Measurements from ENCODE around the gene LRRC59.
"Not testable (repeated sequence)": the region's sequence is repeated elsewhere in the genome, so short reads cannot be mapped to it uniquely, and the experiment has no call there.

Gene LRRC59

GRCh38 chr17:50346313-50347116 lies 50.8 kb downstream of the LRRC59 start:
- DNase-seq (ENCODE audit: low read depth) = no peak

GRCh38 chr17:50345432-50346312 lies 51.7 kb downstream of the LRRC59 start, which contains the start of gene XYLT2:
Gene XYLT2, plus strand, starts transcription at chr17:50346126. Its CDS starts 15 bp downstream, at chr17:50346141.
- DNase-seq (ENCODE audit: low read depth) = peak; percentile 86

- no peak for DNase-seq (ENCODE audit: low read depth)
Measured at GRCh38 chr17:50344731-50345365, 52.5 kb downstream of the LRRC59 start.

GRCh38 chr17:50339381-50339780 lies 57.9 kb downstream of the LRRC59 start:
- DNase-seq (ENCODE audit: low read depth) = no peak

- DNase-seq (ENCODE audit: low read depth) = no peak
Measured at GRCh38 chr17:50338645-50339044, 58.7 kb downstream of the LRRC59 start.

- no peak for DNase-seq (ENCODE audit: low read depth)
Measured at GRCh38 chr17:50337956-50338355, 59.4 kb downstream of the LRRC59 start.

GRCh38 chr17:50333291-50334057 lies 63.8 kb downstream of the LRRC59 start:
- not testable (repeated sequence) for DNase-seq (ENCODE audit: low read depth)

GRCh38 chr17:50332196-50332595 lies 65.1 kb downstream of the LRRC59 start:
- DNase-seq (ENCODE audit: low read depth) = peak; percentile 15

Data from fibroblast of gingiva (primary cell).